Stomach (tissue), 9 donors: ENCODE measurements around the gene LCN6. TPM values are rescaled to one million over a fixed set of nuclear protein-coding genes. Genes with fewer than 3 reads are reported as not detected.

ENCODE experiments used
- DNase-seq, 2 donors: peaks; one replicate each; pipeline versions ENCODE4 v3.0.0 to v3.0.0-alpha.2; 2013 to 2019
- H3K27ac ChIP-seq, 5 donors: fragments of 200-600 bp in 4 of 5; sonication (generic) in 4 of 5; one replicate each; pipeline ENCODE4 v1.5.1; 2013 to 2019; ENCODE audit warnings: mild to moderate bottlenecking in 1 of 5, moderate library complexity in 1 of 5
- H3K27me3 ChIP-seq, 3 donors: fragments of 200-600 bp; sonication (generic); one replicate each; pipeline ENCODE4 v1.5.1; 2017 to 2019; ENCODE audit warnings: mixed run types in 1 of 3
- H3K36me3 ChIP-seq, 4 donors: fragments of 200-600 bp; sonication (generic); 1 replicate in 3 of 4; 2 replicates in 1 of 4; pipeline ENCODE4 v1.5.1; 2016 to 2019
- H3K4me1 ChIP-seq, 4 donors: fragments of 200-600 bp; sonication (generic); one replicate each; pipeline ENCODE4 v1.5.1; 2016 to 2019
- H3K4me3 ChIP-seq, 4 donors: fragments of 200-600 bp; sonication (generic) in 3 of 4; one replicate each; pipeline ENCODE4 v1.5.1; 2016 to 2019; ENCODE audit warnings: mild to moderate bottlenecking in 1 of 4
- H3K9me3 ChIP-seq, 4 donors: fragments of 200-600 bp; sonication (generic); one replicate each; pipeline ENCODE4 v1.5.1; 2016 to 2019
- EP300 ChIP-seq: sonication (generic); formaldehyde crosslinking; IDR thresholded peaks from one replicate; pipeline ENCODE4 v1.6.1; 2017; ENCODE audit warnings: antibody characterized with exemption
- POLR2A ChIP-seq, 4 donors: fragments of 450-650 bp; IDR thresholded peaks; one replicate each; pipeline ENCODE4 v1.6.1; 2016; ENCODE audit warnings: antibody characterized with exemption in 4 of 4, control low read depth in 2 of 4, mild to moderate bottlenecking in 1 of 4, moderate library complexity in 1 of 4
- POLR2AphosphoS5 ChIP-seq, 3 donors: sonication (generic); formaldehyde crosslinking; IDR thresholded peaks; one replicate each; pipeline ENCODE4 v1.6.1; 2016; ENCODE audit warnings: antibody characterized with exemption in 3 of 3
- WGBS, 5 donors: extraction: QIAGEN DNeasy Blood & Tissue Kit in 3 of 5; methylation state at CpG; one replicate each; pipeline versions ENCODE4 v1.1.5 to v1.1.7; 2013 to 2018; 5-methylcytosine and 5-hydroxymethylcytosine counted together
- intact Hi-C: fragments of 100-400 bp; cut with DNase I; formaldehyde crosslinking; loops from one replicate; pipeline ENCODE4 v1.15.1; 2023; ENCODE audit warnings: low total_unique reads
- polyA plus RNA-seq, 3 donors: library from polyadenylated mRNA; stranded (reverse); fragments of 200-250 nt; gene quantifications; one replicate each; pipeline ENCODE4 v1.2.3, GENCODE V29; 2013
- total RNA-seq, 5 donors: library from RNA; depleted of rRNA; stranded (reverse); fragments of >200 nt; gene quantifications; one replicate each; pipeline versions ENCODE4 v1.1.0 to v1.2.3, GENCODE V29; 2014 to 2016
- TF ChIP-seq, protein P1 (sequence below), 7 experiments: fragments of 450-650 bp in 4 of 7; fragments of 200-600 bp in 3 of 7; sonication (generic) in 3 of 7; IDR thresholded peaks; one replicate each; pipeline ENCODE4 v1.5.1; 2016 to 2019; ENCODE audit warnings: antibody characterized with exemption in 7 of 7, control low read depth in 2 of 7, mild to moderate bottlenecking in 1 of 7
- donor health status: healthy with polysubstance abuse.
- donor health status: Bipolar disorder and iron deficiency.
- donor health status: healthy.

LCN6 gene
- total and polyA plus RNA-seq, 8 donors: 7.0 to 31.2 (median 19.2) TPM; not detected in 2

DNA sequence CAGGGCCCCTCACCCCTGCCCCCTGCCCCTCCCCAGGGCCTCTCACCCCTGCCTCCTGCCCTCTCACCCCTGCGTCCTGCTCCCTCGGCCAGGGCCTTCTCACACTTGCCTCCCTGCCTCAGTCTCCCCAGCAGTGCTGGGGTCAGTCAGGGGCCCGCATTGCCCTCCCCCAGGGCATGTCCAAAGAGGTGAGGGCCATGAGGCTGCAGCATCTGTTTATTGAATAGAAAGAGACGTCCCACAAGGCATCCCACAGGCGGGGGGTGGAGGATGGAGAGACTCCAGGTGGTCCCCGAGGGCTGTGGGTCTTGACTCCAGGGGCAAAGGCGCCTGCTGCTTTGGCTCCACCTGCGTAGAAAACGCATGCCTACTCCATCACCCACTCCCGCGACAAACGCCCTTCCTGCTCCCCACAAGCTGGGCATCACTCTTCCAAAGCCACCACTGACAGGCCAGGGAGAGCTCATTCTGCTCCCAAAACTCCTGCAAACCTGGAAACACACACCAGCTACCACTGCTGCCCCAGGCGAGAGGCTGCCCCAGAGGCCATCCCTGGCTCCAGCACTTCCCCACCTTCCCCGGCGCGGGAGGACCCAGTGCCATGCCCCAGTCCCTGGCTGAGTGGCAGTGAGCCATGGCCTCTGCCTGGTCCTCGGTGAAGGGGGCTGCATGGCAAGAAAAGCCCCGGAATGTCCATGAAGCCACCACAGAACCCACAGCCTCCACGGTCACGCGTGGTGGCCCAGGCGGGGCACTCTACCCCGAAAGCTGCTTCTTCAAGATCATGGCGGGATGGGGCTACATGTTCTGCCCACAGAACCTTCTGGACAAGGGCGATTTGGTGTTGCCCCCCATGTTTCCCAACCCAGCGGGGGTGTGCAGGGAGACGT, 11.4 kb upstream of the LCN6 start:
- WGBS, 5 donors: 77 to 85% (median 84%) methylated on average over 15 to 27 of the region's 27 CpGs
- peaks cover 0 to 16% (median 12%) of the 10 kb centered on the region in 4 donors for H3K4me1 ChIP-seq
- peaks cover 0 to 11% (median 0%) of the 10 kb centered on the region in 4 donors for H3K9me3 ChIP-seq
- no peak for DNase-seq
- no peak overlapping the region for H3K4me3 ChIP-seq
- no peak overlapping the region for H3K27ac ChIP-seq
- intact Hi-C loops: no loop called here
- no peaks in the 10 kb centered on the region for H3K36me3 ChIP-seq
- no peak for TF ChIP-seq POLR2A (IDR thresholded peaks at IDR 0.05)
- TF ChIP-seq, protein P1, sequence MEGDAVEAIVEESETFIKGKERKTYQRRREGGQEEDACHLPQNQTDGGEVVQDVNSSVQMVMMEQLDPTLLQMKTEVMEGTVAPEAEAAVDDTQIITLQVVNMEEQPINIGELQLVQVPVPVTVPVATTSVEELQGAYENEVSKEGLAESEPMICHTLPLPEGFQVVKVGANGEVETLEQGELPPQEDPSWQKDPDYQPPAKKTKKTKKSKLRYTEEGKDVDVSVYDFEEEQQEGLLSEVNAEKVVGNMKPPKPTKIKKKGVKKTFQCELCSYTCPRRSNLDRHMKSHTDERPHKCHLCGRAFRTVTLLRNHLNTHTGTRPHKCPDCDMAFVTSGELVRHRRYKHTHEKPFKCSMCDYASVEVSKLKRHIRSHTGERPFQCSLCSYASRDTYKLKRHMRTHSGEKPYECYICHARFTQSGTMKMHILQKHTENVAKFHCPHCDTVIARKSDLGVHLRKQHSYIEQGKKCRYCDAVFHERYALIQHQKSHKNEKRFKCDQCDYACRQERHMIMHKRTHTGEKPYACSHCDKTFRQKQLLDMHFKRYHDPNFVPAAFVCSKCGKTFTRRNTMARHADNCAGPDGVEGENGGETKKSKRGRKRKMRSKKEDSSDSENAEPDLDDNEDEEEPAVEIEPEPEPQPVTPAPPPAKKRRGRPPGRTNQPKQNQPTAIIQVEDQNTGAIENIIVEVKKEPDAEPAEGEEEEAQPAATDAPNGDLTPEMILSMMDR (IDR thresholded peaks at IDR 0.05): no peak
- H3K27me3 ChIP-seq: peaks cover 0 to 58% (median 12%) of the 10 kb centered on the region in 3 donors

DNA sequence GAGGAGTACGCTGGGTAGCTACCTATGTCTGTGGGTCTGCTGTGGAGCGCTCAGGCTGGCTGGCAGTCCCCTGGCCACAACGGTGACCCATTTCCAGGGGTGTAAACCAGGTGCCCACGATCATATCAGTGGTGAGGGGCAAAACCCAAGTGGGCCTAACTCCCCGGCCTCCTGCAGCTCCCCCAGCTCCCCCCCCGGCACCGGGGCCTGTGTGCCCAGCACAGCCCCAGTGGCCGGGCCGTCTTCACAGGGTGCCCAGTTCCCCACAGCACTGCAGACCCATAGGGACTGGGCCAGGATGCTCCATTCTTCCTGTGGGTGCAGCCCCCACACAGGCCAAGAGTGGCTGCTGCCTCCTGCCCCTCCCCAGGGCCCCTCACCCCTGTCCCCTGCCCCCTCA, 10.7 kb upstream of the LCN6 start:
- WGBS, 5 donors: 74 to 100% (median 81%) methylated on average over 1 to 9 of the region's 9 CpGs
- TF ChIP-seq POLR2AphosphoS5 (IDR thresholded peaks at IDR 0.05) (no peak), POLR2A (IDR thresholded peaks at IDR 0.05) (no peak), EP300 (no peak)
- TF ChIP-seq, protein P1 (IDR thresholded peaks at IDR 0.05): no peak
- Histone ChIP-seq H3K36me3 (no peaks in the 10 kb centered on the region), H3K4me1 (peaks cover 0 to 16% (median 12%) of the 10 kb centered on the region in 4 donors), H3K27me3 (peaks cover 0 to 53% (median 11%) of the 10 kb centered on the region in 3 donors), H3K27ac (no peak overlapping the region), H3K4me3 (no peak overlapping the region), H3K9me3 (peaks cover 0 to 11% (median 0%) of the 10 kb centered on the region in 4 donors)
- no peak for DNase-seq
- intact Hi-C loops: no loop called here

DNA sequence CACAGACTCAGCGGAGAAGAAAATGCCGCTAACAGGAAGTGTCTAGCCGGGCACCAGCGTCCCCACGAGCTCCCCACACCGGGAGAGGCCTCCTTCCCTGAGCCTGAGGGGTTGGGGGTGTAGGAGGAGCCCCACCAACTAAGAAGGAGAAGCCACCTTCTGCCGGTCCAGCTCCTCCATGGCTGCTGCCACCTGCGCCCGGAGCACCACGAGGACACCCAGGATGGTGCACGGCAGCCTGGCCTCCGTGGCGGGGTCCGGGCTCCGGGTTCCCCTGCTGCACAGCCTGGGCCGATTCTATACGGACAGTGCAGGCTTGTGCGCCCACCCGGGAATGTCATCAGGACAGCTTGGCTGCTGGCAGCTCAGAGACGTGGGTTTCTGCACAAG, 9.4 kb upstream of the LCN6 start:
- Histone ChIP-seq H3K4me1 (peaks cover 0 to 6% (median 3%) of the 10 kb centered on the region in 4 donors), H3K4me3 (no peak overlapping the region), H3K27me3 (peaks cover 0 to 40% (median 0%) of the 10 kb centered on the region in 3 donors), H3K36me3 (no peaks in the 10 kb centered on the region), H3K27ac (no peak overlapping the region), H3K9me3 (peaks cover 0 to 18% (median 0%) of the 10 kb centered on the region in 4 donors)
- 80 to 89% (median 87%) methylated on average over 6 to 20 of the region's 20 CpGs for WGBS, 5 donors
- no peak for TF ChIP-seq POLR2AphosphoS5 (IDR thresholded peaks at IDR 0.05)
- TF ChIP-seq, protein P1 (IDR thresholded peaks at IDR 0.05): no peak
- no peak for TF ChIP-seq EP300
- TF ChIP-seq POLR2A (IDR thresholded peaks at IDR 0.05): no peak
- intact Hi-C loops: no loop called here
- DNase-seq: no peak

DNA sequence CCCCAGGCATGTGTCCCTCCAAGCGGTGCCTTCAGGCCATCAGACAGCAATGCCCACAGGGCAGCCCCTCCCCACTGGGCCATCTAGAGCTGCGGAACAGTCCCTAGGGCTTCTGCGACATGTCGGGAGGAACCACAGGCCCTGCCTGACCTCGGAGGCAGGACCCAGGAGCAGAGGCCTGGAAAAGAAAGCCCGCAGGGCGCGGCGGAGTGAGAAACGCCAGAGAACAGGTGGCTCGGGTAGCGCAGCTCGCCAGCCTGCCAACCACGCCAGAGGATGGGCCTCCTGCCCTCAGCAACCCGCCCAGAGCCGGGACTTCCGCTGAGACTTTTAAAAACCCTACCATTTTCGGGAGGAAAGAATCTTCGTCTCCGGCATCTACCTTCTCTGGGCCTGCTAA, 9.0 kb upstream of the LCN6 start:
- WGBS, 5 donors: 89 to 94% (median 91%) methylated on average over 11 to 20 of the region's 20 CpGs
- intact Hi-C loops: no loop called here
- Histone ChIP-seq H3K27me3 (peaks cover 0 to 36% (median 0%) of the 10 kb centered on the region in 3 donors), H3K27ac (no peak overlapping the region), H3K4me3 (no peak overlapping the region), H3K4me1 (peaks cover 0 to 6% (median 2%) of the 10 kb centered on the region in 4 donors), H3K9me3 (peaks cover 0 to 18% (median under 1%) of the 10 kb centered on the region in 4 donors), H3K36me3 (no peaks in the 10 kb centered on the region)
- TF ChIP-seq, protein P1 (IDR thresholded peaks at IDR 0.05): no peak
- TF ChIP-seq POLR2AphosphoS5 (IDR thresholded peaks at IDR 0.05) (no peak), EP300 (no peak), POLR2A (IDR thresholded peaks at IDR 0.05) (no peak)
- no peak for DNase-seq
